AG09309 (cell line): ENCODE data around the gene TMEM18.
A peak's percentile ranks its signal among the peaks of the same experiment; 100 is the strongest.

Experiments
- DNase-seq: peaks from one replicate; pipeline ENCODE4 v3.0.0-alpha.2; 2010; ENCODE audit warnings: low read depth
- H3K4me3 ChIP-seq: 2 replicates; pipeline ENCODE4 v1.5.1; 2011; ENCODE audit warnings: mild to moderate bottlenecking, low read depth, low read length, moderate library complexity; ENCODE audit not compliant: control insufficient read depth
- TF ChIP-seq, protein P1 (sequence below): IDR thresholded peaks from 2 replicates; pipeline ENCODE4 v1.5.1; 2011; ENCODE audit warnings: mild to moderate bottlenecking, low read depth, low read length, inconsistent platforms; ENCODE audit not compliant: insufficient read depth, control insufficient read depth; ENCODE audit errors: missing control alignments

TMEM18 gene

GRCh38 chr2:673615-674320 lies 3.4 kb downstream of the TMEM18 start:
- TF ChIP-seq, protein P1, sequence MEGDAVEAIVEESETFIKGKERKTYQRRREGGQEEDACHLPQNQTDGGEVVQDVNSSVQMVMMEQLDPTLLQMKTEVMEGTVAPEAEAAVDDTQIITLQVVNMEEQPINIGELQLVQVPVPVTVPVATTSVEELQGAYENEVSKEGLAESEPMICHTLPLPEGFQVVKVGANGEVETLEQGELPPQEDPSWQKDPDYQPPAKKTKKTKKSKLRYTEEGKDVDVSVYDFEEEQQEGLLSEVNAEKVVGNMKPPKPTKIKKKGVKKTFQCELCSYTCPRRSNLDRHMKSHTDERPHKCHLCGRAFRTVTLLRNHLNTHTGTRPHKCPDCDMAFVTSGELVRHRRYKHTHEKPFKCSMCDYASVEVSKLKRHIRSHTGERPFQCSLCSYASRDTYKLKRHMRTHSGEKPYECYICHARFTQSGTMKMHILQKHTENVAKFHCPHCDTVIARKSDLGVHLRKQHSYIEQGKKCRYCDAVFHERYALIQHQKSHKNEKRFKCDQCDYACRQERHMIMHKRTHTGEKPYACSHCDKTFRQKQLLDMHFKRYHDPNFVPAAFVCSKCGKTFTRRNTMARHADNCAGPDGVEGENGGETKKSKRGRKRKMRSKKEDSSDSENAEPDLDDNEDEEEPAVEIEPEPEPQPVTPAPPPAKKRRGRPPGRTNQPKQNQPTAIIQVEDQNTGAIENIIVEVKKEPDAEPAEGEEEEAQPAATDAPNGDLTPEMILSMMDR = no peak
- no peak overlapping the region for H3K4me3 ChIP-seq
- DNase-seq = peak; percentile 25

DNA sequence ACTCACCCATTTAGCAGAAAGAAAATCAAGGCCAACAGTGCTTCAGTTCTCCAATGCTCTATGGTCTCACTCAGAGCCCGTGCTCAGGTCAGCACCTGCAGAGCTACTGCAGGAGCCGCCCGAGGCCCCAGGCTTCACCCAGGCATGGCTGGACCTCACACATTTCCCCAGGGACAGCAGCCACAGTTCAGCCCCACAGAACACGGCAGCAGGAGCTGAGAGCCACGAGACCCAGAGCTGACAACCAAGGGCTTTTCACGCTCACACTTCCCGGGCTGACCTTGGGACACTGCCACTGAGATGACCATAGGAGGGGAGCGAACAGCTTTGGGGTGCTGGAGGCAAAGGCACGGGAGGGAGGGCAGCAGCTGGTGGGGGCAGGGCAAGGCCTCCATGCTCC lies 4.2 kb downstream of the TMEM18 start:
- TF ChIP-seq, protein P1 = no peak
- no peak overlapping the region for H3K4me3 ChIP-seq
- no peak for DNase-seq

- TF ChIP-seq, protein P1 = no peak
- DNase-seq = no peak
- H3K4me3 ChIP-seq = no peak overlapping the region
Observed at GRCh38 chr2:672606-672905, 4.7 kb downstream of the TMEM18 start.

DNA sequence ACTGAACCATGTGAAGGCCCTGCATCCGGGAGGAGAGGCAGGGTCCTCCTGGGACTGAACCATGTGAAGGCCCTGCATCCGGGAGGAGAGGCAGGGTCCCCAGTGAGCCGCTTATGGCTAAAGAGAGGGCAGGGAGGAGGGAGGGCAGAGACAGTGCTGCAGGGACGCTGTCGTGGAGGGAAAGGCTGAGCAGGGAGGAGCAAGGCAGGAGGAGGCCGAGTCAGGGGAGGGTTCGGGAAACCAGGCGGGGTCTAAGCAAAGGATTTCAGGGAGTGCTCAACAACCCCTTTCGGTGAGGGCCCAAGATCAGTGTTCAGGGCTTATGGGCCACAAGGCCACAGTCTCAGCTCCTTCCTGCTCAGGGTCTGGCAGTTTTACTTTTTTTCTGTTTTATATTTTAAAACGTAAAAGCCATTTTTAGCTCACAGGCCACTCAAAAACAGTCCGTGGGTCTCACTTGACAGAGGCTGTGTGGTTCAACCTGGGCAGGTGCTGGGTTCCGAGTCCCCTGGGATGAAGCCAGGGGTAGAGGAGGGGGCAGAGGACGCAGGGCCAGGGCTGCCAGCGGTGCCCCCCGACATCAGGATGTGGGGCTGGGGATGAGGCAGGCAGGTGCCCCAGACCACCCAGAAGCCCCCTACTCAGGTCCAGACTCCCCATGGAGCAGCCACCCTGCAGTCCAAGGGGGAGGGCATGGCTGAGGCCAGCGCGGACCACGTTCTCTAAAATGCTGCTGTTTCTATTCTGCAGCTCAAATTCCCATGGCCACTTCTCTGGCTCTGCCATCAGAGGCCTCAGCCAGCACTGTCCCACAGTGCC lies 5.2 kb downstream of the TMEM18 start:
- no peak overlapping the region for H3K4me3 ChIP-seq
- TF ChIP-seq, protein P1 = no peak
- no peak for DNase-seq

- DNase-seq = no peak
- TF ChIP-seq, protein P1 = no peak
- no peak overlapping the region for H3K4me3 ChIP-seq
Observed at GRCh38 chr2:671072-671471, 6.1 kb downstream of the TMEM18 start.

- no peak overlapping the region for H3K4me3 ChIP-seq
- TF ChIP-seq, protein P1 = no peak
- no peak for DNase-seq
Observed at GRCh38 chr2:670637-671036, 6.6 kb downstream of the TMEM18 start.
